NCI-H226 (cell line): ENCODE data around the gene ARHGEF26.

Experiments used
- DNase-seq: peaks from one replicate; pipeline ENCODE4 v3.0.0-alpha.2; 2015

ARHGEF26 gene

GRCh38 chr3:154214306-154214705, 93.1 kb downstream of the ARHGEF26 start:
- DNase-seq = peak; percentile 20

DNA sequence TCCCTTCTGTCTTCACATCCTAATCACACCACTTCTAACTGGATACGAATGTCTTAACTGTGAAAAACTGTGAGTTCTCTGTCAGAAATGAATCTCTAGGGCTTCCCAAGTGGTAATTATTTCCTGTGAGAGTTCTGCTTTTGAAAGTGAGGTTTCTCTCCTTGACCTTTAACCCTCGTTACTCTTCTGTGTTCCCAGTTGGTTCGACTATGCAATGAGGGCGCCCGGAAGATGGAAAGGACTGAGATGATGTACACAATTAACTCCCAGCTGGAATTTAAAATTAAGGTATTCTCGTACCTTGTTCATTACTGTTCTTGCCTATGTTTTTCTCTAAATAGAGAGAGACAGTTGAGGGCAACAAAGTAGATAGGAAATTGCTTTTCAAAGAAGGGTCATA, 96.5 kb downstream of the ARHGEF26 start:
- no peak for DNase-seq

GRCh38 chr3:154218728-154219127, 97.5 kb downstream of the ARHGEF26 start:
- DNase-seq = no peak

DNA sequence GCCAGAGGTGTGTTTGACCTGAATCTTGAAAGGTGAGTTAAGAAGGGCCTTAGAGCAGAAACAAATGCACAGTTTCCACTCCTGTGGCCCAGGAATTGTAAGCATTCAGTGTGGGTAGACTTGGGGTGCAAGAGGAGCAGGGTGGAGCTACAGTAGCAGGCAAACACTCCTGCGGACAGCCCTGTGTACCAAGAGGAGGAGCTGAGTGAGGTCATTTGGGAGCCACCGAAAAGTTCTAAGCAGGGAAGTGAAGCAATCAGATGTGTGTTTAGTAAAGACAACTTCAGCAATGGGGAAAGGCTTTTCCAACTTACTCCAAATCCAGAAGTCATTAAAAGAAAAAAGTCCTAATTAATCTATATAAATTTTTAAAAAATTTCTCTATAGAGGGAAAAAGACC, 99.3 kb downstream of the ARHGEF26 start:
- DNase-seq = no peak

- DNase-seq = peak; percentile 12
Observed at GRCh38 chr3:154223519-154223918, 102.3 kb downstream of the ARHGEF26 start.

- DNase-seq = no peak
Observed at GRCh38 chr3:154224366-154224765, 103.2 kb downstream of the ARHGEF26 start.

DNA sequence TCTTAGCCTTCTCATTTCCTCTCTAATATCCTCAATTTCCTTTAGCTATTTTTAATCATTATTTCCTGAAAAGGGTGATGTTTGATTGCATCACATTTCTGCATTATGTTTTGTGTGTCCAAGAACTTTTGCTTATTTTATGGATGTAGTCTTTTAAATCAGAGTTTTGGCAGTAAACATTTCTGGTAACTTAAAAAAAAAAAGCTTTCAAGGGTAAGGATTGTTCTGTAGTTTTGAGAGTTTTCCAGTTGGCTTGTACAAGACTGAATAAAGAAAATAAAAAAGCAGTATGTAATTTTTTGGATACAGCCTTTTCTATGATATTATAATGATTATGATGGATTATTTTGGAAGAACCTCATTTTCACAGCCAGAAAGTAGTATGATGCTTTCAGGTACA, 103.7 kb downstream of the ARHGEF26 start:
- no peak for DNase-seq

DNA sequence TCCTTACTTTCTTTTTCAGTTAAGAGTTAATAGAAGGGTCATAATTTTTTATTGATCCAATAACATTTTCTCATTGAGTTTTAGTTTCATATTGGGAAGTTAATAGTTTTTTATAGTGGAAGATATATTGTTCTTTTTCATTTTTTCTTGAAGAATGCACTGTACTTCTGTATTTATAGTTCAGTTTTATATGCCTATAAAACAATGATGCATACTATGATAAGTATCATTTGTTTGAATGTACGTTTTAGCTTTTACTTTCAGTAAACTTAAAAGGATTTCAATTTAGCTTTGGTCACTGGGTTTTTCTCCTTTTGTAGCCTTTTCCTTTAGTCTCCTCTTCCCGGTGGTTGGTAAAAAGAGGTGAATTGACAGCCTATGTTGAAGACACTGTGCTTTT, 104.3 kb downstream of the ARHGEF26 start:
- no peak for DNase-seq

- no peak for DNase-seq
Observed at GRCh38 chr3:154227531-154227930, 106.3 kb downstream of the ARHGEF26 start.

DNA sequence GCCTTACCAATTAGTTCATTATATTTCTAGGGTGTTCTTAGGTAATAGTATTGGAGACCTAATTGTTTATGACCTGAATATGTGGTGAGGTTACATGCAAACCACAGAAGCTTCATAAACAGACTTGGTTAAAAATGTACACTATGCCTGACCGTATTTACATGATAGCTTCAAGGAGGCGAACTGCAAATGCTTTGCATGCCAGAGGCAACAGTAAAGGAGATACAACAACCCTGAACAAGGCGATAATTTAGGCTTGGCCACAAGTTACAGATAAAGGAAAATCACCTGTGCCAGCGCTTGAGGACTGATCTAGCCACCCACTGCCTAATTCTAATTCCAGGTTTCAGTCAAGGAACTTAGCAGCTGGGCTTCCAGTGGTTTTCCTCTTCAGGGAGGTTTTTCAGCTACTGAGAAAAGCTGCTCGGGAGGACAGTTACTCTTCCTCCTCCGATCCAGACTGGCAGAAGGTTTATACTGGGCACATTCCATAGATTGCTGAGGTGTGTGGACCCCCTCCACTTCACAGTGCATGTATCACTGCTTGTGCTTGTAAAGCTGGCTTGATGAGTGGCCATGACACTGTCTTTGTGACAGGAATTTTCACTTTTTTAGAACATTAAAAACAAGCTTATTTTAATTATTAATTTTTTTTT, 107.5 kb downstream of the ARHGEF26 start:
- peak; percentile 77 for DNase-seq

GRCh38 chr3:154229217-154229590, 108.0 kb downstream of the ARHGEF26 start:
- peak; percentile 14 for DNase-seq

DNA sequence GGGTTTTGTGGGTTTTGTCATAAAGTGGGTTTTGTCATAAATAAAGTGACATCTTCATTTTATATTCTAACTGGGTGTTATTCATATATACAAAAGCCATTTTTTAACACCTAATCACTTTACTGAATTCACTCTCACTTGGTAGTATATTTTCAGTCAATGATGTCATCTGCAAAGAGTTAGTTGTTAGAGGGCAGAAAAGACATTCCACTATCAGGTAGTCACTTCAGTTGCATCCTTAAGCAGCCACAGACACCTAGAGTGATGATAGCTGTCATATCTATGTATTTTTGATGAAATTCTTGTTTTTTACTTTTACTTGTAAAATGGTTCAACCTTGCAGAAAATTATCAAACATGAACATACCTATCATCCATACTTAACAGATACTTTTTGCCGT, 114.1 kb downstream of the ARHGEF26 start:
- peak; percentile 48 for DNase-seq

DNA sequence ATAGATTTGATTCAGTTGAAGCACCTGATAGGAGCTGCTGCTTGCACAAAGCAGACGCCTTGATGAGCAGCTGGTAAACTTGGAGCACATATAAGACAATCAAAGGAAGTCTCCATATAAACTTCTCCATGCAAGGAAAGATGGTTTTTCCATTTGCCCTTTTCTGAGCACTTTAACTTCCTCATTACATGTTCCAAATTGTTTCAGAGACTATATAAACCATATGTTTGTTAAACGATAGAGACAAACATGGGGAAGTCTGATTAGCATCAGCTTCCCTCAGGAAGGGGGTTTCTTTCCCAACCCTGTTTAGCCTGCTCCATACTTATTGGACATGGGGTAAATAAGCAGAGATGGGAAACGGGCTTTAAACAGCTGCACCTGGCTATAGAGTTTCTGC, 115.1 kb downstream of the ARHGEF26 start:
- no peak for DNase-seq

- no peak for DNase-seq
Observed at GRCh38 chr3:154240235-154240634, 119.0 kb downstream of the ARHGEF26 start.

DNA sequence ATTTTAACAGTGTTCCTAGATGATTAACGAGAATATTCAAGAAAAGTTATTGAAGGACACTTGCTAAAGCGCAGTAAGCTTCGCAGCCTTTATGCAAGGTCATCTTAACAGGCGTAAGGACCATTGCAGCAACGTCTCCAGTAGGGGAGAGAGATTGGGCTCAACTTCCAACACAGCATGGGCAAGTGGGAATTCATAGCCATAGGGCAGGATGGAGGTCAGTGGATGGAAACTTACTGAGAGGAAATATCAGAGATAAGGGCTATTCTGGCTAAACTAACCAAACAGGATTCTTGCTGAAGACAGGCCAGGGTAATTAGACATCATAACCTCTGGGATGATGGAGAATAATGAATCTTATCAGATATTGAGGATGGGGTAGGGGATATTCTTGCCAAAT, 120.3 kb downstream of the ARHGEF26 start:
- no peak for DNase-seq

GRCh38 chr3:154242766-154243165, 121.6 kb downstream of the ARHGEF26 start:
- DNase-seq = no peak

- DNase-seq = no peak
Observed at GRCh38 chr3:154243353-154243752, 122.2 kb downstream of the ARHGEF26 start.

- peak; percentile 9 for DNase-seq
Observed at GRCh38 chr3:154244644-154245043, 123.5 kb downstream of the ARHGEF26 start.

DNA sequence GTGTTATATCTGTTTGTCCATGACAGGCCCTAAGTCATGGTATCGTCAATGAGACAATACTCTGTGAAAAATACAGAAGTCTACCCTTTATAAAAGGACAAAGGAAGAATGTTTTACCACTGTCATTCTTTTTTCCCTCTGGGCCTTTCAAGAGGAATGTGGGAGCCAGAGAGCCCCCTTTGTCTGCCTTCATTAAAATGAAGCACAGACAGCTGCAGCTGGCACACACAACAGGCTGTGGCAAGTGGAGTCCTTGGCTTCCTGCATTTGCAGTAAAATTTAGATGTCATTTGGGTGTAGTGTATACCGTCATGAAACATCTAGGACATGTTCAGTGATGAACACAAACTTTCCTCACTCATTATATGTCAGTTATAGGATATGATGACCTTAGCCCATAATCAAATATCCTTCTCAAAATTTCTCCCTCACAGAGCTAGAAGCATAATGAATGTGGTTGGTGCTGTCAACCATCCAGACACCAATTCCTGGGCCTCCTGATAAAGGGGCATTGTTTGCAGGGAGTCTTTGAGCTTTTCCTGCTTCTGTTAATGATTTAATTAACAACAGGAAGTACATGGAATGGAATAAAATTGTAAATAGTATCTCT, 126.7 kb downstream of the ARHGEF26 start:
- no peak for DNase-seq

DNA sequence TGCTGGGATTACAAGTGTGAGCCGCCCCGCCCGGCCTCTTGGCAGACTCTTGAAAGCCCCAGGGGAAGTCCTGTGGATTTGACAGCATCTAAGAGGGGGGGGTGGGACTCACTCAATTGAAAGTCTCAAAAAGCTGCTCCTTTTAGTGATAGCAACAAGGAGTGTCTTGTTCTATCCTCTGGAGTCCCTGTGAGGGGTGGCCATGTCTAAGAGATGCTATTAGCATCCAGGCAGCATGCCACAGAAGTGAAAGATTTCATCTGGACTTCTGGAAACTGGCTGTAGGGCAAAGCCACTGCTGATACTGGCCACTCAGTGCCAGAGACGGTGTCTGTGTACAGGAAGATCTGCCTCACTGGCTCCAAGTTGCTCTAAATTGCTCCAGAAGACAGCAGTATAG, 129.1 kb downstream of the ARHGEF26 start:
- DNase-seq = no peak

DNA sequence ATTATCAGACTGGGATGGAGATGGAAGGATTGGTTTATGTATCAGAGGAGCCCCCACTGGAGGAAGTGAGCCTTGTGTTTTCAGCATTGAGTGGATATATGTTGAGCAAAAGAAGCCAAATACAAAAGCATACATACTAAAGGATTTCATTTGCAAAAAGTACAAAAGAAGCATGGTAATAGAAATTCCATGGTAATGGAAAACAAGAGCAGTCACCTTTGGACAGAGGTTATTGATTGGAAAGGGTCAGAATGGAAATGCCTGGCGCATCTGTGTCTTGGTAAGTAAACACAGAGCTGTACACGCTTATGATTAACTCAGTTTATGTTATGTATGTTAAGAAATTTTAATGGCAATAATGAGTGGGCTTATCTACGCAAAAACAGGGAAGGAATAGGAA, 130.4 kb downstream of the ARHGEF26 start:
- DNase-seq = no peak

DNA sequence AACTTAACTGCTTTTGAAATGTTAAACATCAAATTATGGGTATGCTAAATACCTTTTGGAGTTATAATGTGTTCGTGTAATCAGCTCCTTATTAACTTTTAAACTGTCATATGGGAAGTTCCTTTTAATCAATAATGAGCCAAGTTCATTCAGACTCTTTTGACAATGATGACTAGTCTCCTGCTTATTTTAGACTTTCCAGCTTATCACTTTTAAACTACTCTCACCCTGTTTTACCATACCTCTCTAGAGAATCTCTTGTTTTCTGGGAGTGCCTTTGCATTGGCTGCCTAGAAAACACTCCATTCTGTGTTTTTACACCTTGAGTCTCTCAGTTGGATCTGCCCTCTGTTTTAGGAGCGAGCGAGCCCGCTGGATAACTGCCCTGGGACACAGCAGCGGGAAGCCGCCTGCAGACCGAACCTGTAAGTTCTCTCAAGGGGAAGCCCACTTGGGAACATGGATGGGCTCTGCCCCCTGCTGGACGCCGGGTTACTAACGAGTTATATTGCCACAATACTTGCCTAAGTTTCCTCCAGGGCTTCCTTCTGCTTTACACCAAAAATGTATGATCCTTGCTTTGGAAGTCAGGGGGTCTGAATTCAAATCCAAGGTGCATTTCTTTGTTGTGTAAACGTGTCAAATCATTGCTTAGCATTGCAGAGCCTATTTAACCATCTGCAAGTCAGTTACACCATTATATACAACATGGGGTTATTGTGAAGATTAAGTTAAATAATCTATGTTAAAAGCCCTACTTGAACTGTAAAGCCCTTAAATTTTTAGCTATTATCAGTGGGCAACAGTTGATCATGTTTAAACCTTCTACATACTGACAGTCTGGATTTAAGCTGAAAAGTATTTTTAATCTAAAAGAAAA, 131.8 kb downstream of the ARHGEF26 start:
- peak; percentile 51 for DNase-seq

- no peak for DNase-seq
Observed at GRCh38 chr3:154254527-154254926, 133.3 kb downstream of the ARHGEF26 start.

DNA sequence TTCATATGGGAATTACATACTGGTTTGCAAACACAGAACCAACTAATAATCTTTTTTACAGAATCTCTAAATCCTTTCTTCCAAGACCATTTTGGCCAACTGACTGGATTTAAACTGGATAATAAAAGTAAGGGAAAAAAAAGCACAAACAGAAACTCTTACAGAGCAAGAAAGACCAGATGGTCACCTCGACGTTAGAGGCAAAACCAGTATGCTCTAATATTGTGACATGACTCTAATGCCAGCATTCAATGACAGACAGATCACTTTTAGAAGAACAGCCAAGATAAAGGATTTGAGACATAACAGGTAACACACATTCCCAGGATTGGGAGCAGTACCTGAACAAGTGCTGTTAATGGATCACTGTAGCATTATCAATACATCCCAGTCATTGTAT, 152.2 kb downstream of the ARHGEF26 start:
- DNase-seq = no peak
